Cardiac fibroblast (primary cell): ENCODE data around the gene HHATL.

Experiments
- DNase-seq, 2 donors: peaks; one replicate each; pipeline versions ENCODE4 v3.0.0 to v3.0.0-alpha.2; 2010; ENCODE audit warnings: low read depth in 2 of 2
- H3K4me3 ChIP-seq, 2 donors: replicated peaks in 1 of 2; 1 replicate in 1 of 2; 2 replicates in 1 of 2; pipeline ENCODE4 v1.5.1; 2011; ENCODE audit warnings: low read depth in 2 of 2, low read length in 2 of 2, mild to moderate bottlenecking in 2 of 2, moderate library complexity in 1 of 2
- TF ChIP-seq, protein P1 (sequence below): IDR thresholded peaks from one replicate; pipeline ENCODE4 v1.5.1; 2011; ENCODE audit warnings: low read depth, mild to moderate bottlenecking, low read length, inconsistent platforms

The HHATL gene

DNA sequence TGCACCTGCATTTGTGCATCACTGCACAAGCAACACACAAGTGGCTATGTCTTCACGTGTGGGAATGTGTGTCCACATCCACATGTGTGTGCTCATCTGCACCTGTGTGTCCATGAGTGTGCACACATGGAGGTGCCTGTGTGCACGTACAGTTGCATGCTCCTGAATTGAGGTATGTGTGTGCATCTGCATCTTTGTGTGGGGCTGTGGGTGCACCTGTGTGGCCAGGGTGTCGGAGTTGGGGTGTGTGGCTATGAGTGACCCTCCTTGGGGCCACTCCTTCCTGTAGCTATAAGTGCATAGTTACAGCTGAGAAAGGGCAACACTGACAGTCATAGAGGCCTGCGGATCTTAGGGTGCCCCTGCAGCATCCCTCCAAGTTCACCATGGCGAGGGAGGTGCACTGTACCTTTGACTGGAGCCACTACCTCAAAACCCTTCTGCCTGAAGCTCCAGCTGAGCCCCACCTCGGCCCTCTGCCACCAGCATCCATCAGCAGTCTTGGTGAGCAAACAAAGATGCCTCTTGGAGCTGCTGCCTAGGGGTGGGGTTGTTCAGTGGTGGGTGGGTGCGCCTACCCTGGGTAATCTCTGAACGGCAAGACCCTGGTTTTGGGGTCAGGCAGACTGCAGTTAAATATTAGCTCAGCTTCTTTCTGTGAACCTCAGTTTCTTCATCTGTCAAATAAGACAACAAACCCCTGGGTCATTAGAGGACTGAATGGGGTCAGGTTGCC, 5.2 kb upstream of the HHATL start:
- TF ChIP-seq, protein P1, sequence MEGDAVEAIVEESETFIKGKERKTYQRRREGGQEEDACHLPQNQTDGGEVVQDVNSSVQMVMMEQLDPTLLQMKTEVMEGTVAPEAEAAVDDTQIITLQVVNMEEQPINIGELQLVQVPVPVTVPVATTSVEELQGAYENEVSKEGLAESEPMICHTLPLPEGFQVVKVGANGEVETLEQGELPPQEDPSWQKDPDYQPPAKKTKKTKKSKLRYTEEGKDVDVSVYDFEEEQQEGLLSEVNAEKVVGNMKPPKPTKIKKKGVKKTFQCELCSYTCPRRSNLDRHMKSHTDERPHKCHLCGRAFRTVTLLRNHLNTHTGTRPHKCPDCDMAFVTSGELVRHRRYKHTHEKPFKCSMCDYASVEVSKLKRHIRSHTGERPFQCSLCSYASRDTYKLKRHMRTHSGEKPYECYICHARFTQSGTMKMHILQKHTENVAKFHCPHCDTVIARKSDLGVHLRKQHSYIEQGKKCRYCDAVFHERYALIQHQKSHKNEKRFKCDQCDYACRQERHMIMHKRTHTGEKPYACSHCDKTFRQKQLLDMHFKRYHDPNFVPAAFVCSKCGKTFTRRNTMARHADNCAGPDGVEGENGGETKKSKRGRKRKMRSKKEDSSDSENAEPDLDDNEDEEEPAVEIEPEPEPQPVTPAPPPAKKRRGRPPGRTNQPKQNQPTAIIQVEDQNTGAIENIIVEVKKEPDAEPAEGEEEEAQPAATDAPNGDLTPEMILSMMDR: no peak
- DNase-seq: no peak
- no peak overlapping the region for H3K4me3 ChIP-seq

DNA sequence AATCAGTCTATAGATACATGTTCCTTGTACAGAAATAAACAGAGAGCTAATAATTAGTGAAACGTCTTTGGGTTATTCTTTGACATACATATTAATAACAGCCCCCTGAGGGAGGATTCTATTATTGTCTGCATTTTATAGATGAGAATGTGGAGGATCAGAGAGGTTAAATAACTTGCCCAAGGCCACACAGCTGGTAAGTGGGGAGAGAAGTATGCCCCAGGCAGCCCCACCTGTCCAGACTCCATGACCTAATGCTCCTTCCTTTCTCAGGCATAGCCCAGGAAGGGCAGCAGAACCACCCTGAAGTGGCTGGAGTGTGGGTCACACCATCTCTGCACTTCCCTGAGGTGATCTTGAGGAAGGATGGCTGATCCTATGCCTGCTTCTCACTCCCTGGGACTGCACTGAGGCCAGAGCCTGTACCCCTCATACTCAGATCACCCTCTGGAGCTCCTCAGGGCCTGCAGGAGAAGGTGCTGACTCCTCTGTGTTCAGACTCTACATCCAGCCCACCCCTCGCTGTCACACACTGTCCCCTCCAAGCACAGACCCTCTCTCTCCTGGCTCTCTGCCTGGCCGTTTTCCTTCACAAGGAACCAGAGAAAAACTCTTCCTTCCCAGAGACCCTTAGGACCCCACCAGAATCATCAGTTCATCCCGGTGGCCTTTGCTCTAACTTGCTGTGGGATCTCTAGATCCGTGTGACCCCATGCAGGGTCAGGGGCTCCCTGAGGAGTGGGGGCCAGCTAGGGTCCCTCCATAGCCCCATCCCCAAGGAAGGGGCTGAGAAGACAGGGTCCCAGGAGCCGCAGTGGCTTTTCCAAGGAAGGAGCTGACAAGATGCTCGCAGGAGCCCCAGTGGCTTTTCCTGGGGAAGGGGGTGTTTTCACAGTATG, 4.4 kb upstream of the HHATL start:
- TF ChIP-seq, protein P1: no peak
- no peak for DNase-seq
- no peak overlapping the region for H3K4me3 ChIP-seq

DNA sequence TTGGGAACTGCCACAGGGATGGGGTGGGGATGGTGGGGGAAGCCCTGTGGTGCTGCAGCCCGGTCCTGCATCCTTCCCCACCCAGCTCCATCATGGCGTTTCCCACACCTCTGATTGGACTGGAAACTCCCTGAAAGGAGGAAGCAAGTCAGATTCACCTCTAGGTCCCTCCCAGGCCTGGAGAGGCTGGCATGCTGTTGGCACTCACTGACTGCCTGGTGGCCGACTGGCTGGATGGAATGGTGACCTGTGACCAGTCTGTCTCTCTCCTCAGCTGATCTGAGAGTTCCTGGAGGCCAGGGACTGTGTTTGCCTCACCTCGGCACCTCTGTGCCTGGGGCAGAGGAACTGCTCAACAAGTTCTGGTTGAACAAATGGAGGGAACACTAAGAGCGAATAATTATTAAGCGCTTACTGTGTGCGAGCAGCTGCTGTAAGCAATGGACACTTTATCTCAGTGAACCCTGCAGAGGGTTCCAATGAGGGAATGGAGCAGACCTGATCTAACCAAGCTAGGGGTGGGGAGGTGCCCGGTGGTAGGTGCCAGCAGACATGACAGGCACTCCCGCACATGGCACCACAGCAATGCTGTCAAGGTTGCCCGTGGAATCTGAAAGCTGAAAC, 3.5 kb upstream of the HHATL start:
- TF ChIP-seq, protein P1: no peak
- DNase-seq: no peak
- H3K4me3 ChIP-seq: no peak overlapping the region

DNA sequence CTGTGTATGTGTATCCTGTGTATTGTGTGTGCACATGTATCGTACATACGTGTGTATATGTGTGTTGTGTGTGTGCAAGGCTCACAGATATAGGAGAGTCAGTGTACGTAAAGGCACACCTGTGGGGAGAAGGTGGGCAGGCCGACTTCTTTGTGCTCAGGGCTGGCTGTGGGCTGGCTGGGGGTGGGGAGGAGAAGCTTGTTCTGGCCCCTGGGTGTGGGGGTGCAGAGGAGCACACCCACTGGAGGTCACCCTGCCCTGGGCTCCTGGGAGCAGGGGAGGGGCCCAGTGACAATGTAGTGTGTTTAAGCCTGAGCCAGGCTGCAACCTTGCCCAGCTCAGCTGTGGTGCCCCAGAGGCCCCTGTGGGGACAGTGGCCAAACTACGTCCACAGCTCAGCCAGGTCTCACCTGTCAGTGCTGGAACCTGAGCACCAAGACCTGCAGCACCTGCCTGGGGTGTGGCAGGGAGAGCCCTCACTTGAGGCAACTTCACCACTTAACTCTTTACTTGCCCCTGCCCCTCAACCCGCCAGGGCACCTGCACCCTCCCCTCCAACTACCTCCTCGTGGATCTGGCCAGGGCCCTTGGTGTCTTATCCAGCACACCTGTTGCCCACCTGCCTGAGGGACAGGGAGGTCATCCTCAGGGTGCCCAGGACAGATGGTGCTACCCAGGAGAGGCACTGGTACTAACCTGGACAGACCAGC, 2.6 kb upstream of the HHATL start:
- no peak overlapping the region for H3K4me3 ChIP-seq
- TF ChIP-seq, protein P1: no peak
- no peak for DNase-seq

DNA sequence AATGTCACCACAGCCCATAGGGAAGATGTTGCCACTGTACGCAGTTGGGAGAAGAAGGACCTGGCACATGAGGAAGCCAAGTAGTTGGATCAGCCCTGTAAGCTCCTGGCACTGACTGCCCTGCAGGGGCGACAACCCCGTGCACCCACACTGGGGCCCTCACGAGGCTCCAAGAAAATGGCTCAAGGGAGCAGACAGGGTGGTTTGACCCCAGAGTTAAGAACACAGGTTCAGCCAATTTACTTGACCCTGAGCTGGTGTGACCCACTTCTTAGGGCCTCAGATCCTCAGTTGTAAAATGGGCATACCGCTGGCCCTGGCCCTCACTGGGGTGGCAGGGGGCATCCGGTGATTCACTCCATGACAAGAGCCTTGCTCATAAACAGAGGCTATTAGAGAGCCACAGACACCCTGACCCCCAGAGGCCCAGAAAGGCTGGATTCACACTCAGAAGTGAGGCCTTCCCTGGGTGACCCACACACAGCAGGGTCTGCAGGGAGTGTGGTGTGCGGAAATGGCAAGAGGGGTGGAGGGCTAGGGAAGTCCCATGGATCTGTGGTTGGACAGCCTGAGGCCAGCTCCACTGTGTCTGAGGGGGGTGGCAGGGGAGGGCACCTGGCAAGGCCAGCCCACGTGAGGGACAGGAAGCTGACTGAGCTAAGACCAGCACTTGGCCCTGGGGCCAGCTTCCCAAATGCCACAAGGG, 1.7 kb upstream of the HHATL start:
- TF ChIP-seq, protein P1: no peak
- H3K4me3 ChIP-seq: no peak overlapping the region
- no peak for DNase-seq

DNA sequence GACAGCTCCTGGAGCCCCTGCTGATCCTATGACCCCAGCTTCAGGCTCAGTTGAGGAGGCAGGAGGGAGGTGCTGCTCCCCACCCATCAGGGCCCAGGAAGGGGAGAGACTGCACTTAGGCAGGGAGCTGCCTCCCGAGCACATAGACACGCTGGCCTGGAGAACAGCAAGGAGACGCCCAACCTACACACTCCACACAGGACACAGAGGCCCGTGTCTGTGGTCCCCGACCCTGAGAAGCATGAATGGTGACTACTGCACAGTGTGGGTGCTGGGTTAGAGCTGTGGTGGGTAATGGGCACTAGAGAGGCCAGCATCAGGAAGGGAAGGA, 1.1 kb upstream of the HHATL start:
- no peak for DNase-seq
- TF ChIP-seq, protein P1: no peak
- no peak overlapping the region for H3K4me3 ChIP-seq
